ENCODE data around the gene HM13.
"Not testable (repeated sequence)": the region's sequence is repeated elsewhere in the genome, so short reads cannot be mapped to it uniquely, and the experiment has no call there.

The HM13 gene

DNA sequence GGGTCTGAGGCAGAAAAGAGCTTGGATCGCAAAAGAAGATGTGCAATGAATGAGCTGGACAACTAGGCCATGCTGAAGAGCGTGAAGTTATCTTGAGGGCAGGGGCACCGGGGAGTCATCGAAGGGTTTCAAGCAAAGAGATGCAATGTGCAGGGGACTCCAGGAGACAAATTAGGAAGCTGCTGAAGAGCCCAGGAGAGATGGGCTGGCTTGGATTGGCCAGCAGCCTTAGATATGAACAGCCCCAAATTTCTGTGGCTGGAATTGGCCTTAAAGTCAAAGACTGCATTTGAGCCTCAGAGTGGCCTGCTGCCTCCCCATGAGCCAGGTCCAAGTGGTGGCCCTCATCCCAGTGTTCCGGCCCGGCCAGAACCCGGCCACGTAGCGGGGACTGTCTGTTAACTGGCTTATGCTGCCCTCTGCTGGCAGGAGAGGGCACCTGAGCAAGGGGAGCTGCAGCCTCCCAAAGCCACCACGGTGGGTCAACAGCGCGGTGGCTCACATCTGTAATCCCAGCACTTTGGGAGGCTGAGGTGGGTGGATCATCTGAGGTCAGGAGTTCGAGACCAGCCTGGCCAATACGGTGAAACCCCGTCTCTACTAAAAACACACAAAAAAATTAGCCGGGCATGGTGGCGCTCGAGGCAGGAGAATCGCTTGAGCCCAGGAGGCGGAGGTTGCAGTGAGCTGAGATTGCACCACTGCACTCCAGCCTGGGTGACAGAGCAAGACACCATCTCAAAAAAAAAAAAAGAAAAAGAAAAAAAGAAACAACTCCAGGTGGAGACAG, 11.2 kb upstream of the HM13 start:
- DNase-seq = peak; percentile 54 to 63 (median 58)

GRCh38 chr20:31505903-31506302, 8.3 kb upstream of the HM13 start:
- no peak for DNase-seq

DNA sequence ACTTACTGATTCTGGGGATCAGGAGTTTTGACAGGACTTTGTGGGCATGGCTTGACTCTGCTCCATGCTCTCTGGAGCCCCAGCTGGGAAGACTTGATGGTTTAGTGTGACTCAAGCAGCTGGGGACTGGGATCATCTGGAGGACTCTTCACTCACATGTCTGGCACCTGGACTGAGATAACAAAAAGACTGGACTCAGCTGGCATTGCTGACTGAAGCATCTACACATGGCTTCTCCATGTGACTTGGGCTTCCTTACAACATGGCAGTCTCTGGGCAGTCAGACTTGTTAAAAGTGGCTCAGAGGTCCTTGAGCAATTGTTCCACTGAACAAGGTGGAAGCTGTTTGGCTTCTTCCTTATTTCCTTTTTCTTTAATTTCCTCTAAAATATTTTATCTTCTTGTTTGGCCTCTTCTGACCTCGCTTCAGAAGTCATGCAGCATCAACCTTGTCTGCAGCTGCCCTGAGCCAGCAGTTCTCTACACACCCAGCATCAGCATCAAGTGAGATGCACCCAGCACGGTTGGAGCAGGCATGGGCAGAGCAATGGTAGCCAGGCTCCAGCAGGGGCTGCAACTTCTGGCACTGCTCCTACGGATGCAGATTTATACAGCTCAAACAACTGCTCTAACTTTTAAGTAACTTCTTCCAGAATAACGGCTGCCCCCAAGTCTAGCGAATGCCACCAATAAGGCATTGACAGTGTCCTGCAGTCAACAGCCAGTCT, 5.6 kb upstream of the HM13 start:
- no peak for DNase-seq

DNA sequence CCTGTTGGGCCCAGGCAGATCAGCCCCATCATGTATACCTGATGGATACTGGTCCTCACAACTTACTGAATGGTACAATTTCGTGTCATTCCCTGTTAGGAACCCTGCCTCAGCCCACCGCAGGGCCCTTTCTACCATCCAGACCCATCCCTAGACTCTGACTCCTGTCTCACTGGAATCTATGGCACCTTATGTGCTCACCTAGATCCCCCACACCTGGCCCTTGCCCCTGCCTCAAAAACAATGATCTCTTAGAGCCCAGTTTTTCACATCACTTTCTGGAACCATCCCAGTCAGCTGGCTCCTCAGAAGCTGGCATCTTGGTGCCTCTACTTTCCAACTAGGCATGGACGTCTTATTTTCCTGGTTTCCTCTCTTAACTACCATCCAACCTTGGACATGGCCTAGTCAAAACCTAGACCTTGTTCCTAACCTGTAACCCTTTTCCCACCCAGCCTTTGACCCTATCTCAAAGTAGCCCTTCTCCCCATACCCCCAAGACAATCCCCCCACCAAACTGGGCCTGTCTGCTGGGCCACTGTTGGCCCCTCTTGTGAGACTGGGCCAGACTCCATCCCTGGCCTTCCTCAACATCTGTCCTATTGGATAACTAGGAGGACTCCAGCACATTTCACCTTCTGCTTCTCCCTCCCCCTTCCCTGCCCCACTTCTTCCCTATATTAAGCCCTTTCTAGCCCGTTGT, 981 bp downstream of the HM13 start:
- DNase-seq = no peak

- no peak for DNase-seq
Measured at GRCh38 chr20:31515775-31516107, 1.5 kb downstream of the HM13 start.

DNA sequence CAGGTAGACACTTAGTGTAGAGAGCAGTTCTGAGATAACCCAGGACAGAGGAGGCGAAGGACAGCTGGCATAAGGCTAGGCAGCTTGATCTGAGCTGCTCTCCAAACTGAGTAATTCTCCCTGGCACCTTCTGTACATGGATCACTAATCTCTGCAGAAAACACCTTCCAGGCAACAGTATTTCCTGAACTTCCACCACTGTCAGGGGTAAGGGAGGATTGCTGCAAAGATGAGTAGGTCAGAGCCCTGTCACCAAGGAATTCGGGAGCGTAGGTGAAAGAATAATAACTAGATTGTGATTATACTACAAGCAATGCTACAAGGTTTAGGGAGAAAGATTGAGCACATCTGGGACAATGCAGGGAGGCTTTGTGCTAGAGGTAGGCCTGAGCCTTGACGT, 1.9 kb downstream of the HM13 start:
- DNase-seq = no peak

DNA sequence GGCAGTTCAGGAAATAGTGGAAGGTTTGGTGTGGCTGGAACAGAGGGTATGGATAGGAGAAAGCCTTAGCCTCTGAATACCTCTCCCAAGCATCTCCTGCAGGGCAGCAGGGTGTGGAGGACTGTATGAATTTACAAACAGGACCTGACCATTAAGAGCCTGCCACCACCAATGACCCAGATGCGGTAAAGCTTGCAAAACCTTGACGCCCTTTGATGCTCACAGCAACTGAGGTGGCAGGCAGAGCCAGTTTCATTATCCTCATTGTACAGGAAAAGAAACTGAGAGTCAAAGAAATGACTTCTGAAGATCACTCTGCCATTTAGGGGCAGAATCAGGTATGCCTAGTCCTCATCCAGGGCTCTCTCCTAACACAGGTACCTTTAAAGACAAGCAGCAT, 2.4 kb downstream of the HM13 start:
- DNase-seq = no peak

DNA sequence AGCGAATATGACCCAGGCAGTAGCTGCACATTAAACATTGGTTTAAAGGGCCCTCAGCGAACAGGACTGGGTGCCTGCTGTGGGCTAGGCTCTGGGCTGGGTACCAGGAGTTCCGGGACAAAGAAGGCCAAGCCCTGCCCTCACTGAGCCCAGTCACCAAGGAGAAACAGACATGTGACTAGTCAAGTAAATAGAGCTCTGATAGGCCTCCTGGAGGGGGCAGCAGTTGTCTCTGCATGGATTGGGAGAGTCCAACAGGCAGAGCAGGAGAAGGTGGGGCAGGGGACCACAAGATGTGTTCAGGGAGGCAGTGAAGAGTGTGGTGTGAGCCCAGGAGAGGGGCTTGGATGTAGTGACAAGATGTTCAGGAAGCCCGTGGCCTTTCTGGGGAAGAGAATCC, 3.1 kb downstream of the HM13 start:
- no peak for DNase-seq

GRCh38 chr20:31521267-31521666, 7.0 kb downstream of the HM13 start:
- DNase-seq = not testable (repeated sequence)

DNA sequence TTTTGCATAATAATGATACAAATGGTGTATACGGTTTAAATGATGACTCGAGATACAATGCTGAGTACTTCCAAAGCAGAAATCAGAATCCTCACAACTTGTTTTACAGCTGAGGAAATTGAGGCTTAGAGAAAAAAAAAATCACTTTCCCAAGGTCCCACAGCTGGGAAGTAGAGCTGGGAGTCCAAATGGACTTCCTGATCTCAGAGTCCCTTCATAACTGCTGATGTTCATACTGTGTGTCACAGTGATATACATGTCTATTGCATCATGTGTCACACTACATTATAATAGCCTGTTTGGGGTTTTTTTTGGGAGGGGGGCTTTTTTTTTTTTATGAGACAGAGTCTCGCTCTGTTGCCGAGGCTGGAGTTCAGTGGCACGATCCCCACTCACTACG, 8.5 kb downstream of the HM13 start:
- no peak for DNase-seq

GRCh38 chr20:31523361-31524283, 9.4 kb downstream of the HM13 start:
- DNase-seq = no peak

- DNase-seq = no peak
Measured at GRCh38 chr20:31527266-31527665, 13.0 kb downstream of the HM13 start.

- DNase-seq = no peak
Measured at GRCh38 chr20:31535298-31535697, 21.1 kb downstream of the HM13 start.

DNA sequence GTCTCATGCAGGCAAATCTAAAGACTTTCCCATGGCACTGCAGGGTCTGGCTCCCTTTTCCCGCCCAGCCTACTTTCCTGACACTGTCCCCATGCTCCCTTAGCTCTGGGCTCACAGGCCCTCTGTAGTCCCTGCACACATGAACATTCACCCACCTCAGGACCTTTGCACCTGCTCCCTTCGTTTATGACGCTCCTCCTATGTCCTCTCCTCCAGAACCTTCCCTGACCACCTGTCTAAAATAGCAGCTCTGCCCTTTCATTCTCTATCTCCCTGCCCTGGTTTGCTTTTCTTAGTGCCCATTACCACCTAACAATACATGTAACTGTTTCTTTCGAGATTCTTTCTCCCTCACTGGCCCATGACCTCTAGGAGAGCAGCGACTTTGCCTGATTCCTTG, 22.3 kb downstream of the HM13 start:
- DNase-seq = no peak

DNA sequence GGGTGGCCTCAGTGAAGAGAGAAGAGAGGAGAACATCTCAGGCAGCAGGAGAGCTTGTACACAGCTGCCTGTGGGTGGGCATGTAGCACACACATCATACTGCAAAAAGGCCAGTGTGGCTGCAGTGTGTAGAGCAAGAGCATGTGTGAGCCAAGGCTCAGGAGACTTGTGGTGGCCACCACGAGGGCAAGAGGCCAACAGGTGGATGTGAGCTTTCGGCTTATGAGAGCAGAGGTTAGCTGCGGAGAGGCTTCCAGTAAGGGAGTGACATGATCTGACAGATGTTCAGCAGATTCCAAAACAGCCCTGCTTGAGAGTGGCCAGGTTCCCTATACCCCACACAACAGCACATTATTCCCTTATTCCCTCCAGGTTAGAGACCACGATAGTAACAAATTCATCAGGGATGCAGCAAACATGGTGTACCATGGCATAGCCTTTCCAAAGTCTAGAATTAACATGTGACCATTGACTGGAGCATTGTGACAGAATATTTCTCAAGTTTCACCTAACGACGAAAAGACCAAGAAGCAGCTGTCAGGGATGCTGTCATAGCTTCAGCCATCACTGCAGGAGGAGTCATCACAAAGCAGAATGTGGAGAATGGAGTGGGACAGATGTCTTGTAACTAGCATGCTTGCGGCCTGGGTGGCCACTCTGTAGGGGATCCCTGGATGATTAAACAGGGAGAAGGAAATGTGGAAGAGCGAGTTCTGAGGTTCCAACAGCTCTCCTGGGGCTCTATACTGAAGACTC, 23.1 kb downstream of the HM13 start:
- no peak for DNase-seq

DNA sequence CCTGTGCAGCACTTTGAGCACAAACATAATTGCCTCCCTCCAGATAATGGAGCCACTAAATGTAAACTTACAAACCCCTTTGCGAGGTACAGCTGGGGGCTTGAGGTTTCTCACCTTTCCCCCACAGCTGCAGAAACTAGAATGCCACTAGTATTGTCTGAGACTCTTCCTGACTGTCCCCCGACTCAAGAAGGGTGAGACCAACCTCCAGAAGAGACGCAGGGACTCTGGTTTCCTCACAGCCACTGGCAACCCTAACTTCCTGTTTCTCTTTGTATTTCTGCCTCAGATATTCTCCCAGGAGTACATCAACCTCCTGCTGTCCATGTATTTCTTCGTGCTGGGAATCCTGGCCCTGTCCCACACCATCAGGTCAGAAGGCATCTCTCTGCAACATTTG, 23.6 kb downstream of the HM13 start:
- no peak for DNase-seq

GRCh38 chr20:31538326-31538725, 24.1 kb downstream of the HM13 start:
- DNase-seq = no peak

GRCh38 chr20:31539636-31540035, 25.4 kb downstream of the HM13 start:
- not testable (repeated sequence) for DNase-seq

GRCh38 chr20:31540406-31540805, 26.2 kb downstream of the HM13 start:
- DNase-seq = no peak

- no peak for DNase-seq
Measured at GRCh38 chr20:31542201-31542842, 28.1 kb downstream of the HM13 start.

DNA sequence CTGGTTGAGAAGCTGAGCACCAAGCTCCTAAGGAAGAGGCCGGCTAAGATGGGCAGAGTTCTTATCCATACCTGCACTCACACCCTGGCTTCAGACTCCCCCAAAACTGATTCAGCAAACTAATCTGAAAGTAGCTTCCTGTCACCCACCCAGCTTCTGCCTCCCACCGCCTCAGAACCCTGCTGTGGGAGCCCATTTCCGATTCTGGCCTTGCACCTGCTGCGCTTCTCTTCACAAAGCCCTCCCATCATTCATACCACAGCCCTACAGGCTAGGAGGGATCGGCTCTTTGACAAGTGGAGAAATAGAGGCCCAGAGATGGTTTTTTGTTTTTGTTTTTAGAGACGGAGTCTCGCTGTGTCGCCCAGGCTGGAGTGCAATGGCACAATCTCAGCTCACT, 28.7 kb downstream of the HM13 start:
- no peak for DNase-seq

Data from activated CD4-positive, CD25-positive, alpha-beta regulatory T cell (primary cell).